IMR-90 (cell line): Measurements from ENCODE around the gene KLK11. TPM values are rescaled to one million over a fixed set of nuclear protein-coding genes. Genes with fewer than 3 reads are reported as not detected.

Source experiments
- ATAC-seq: fragments of 200-7000 bp; cut with Tn5 transposase; 2 replicates; pipeline ENCODE4 v1.9.1; 2020; ENCODE audit warnings: low read depth, mild to moderate bottlenecking, moderate library complexity
- BruUV-seq: library from RNA; stranded (reverse); fragments of 400-500 nt; replicated peaks from 2 replicates; lab custom pipeline; 2021; lab: Mats Ljungman, UMichigan
- CTCF ChIA-PET: fragments of 300-600 bp; formaldehyde crosslinking; extraction: SDS; loops from one replicate; lab custom pipeline; 2021; ENCODE audit warnings: antibody characterized with exemption; lab: Yijun Ruan, JAX
- POLR2A ChIA-PET: fragments of 300-600 bp; sonication (Branson Sonifier 250); formaldehyde crosslinking; loops from one replicate; lab custom pipeline; 2022; ENCODE audit warnings: antibody characterized with exemption; ENCODE audit not compliant: unreplicated experiment; lab: Charles Lee
- DNase-seq: peaks from one replicate; pipeline ENCODE4 v3.0.0; 2013
- H2AFZ ChIP-seq: replicated peaks from 2 replicates; pipeline ENCODE3; 2013; ENCODE audit warnings: low read length, mild to moderate bottlenecking; ENCODE audit not compliant: poor library complexity
- H2AK5ac ChIP-seq: 2 replicates; pipeline ENCODE4 v1.6.1; 2013; ENCODE audit warnings: low read depth, low read length, inconsistent platforms
- H2AK9ac ChIP-seq: replicated peaks from 2 replicates; pipeline ENCODE3; 2013; ENCODE audit warnings: mild to moderate bottlenecking, low read depth, low read length, moderate library complexity; ENCODE audit not compliant: poor library complexity
- H2BK120ac ChIP-seq: 2 replicates; pipeline ENCODE4 v1.6.1; 2013; ENCODE audit warnings: low read depth, low read length, inconsistent platforms
- H2BK15ac ChIP-seq: 3 replicates; pipeline ENCODE4 v1.6.1; 2013; ENCODE audit warnings: low read depth, low read length, inconsistent platforms
- H2BK20ac ChIP-seq: 2 replicates; pipeline ENCODE4 v1.6.1; 2013; ENCODE audit warnings: low read depth, mild to moderate bottlenecking, inconsistent platforms, low read length, moderate library complexity
- H2BK5ac ChIP-seq: 2 replicates; pipeline ENCODE4 v1.6.1; 2013; ENCODE audit warnings: mild to moderate bottlenecking, low read depth, low read length, inconsistent platforms; ENCODE audit not compliant: poor library complexity, severe bottlenecking
- H3K14ac ChIP-seq: replicated peaks from 2 replicates; pipeline ENCODE4 v1.6.1; 2013; ENCODE audit warnings: low read depth, low read length, inconsistent platforms
- H3K18ac ChIP-seq: 2 replicates; pipeline ENCODE4 v1.6.1; 2013; ENCODE audit warnings: low read depth, low read length, control low read depth
- H3K23ac ChIP-seq: 2 replicates; pipeline ENCODE4 v1.6.1; 2013; ENCODE audit warnings: low read depth, low read length, inconsistent platforms
- H3K27ac ChIP-seq: 2 replicates; pipeline ENCODE4 v1.5.1; 2013; ENCODE audit warnings: mild to moderate bottlenecking, control low read depth, low read length; ENCODE audit not compliant: insufficient read depth
- H3K27me3 ChIP-seq: 2 replicates; pipeline ENCODE4 v1.6.1; 2013; ENCODE audit warnings: low read length; ENCODE audit not compliant: control insufficient read depth, insufficient read depth
- H3K36me3 ChIP-seq: 2 replicates; pipeline ENCODE4 v1.6.1; 2013; ENCODE audit warnings: low read length, mixed read lengths; ENCODE audit not compliant: control insufficient read depth, insufficient read depth
- H3K4ac ChIP-seq: 2 replicates; pipeline ENCODE4 v1.6.1; 2013; ENCODE audit warnings: low read depth, low read length, inconsistent platforms
- H3K4me1 ChIP-seq: 2 replicates; pipeline ENCODE4 v1.6.1; 2013; ENCODE audit warnings: low read length, mixed read lengths; ENCODE audit not compliant: control insufficient read depth, insufficient read depth
- H3K4me2 ChIP-seq: 2 replicates; pipeline ENCODE4 v1.6.1; 2013; ENCODE audit warnings: low read depth, mild to moderate bottlenecking, control low read depth, low read length, moderate library complexity
- H3K4me3 ChIP-seq: 2 replicates; pipeline ENCODE4 v1.5.1; 2013; ENCODE audit warnings: low read depth, mild to moderate bottlenecking, control low read depth, low read length, moderate library complexity; ENCODE audit not compliant: insufficient read depth
- H3K56ac ChIP-seq: 2 replicates; pipeline ENCODE4 v1.6.1; 2013; ENCODE audit warnings: low read length, inconsistent platforms; ENCODE audit not compliant: insufficient read depth; ENCODE audit errors: extremely low read depth
- H3K79me1 ChIP-seq, 2 experiments: 2 replicates each; pipeline ENCODE4 v1.6.1; 2013; ENCODE audit warnings: low read length in 2 of 2, inconsistent platforms in 1 of 2, low read depth in 1 of 2
- H3K9ac ChIP-seq: 2 replicates; pipeline ENCODE4 v1.6.1; 2013; ENCODE audit warnings: low read depth, low read length, control low read depth
- H3K9me1 ChIP-seq: 2 replicates; pipeline ENCODE4 v1.6.1; 2013; ENCODE audit warnings: low read length, inconsistent platforms; ENCODE audit not compliant: insufficient read depth
- H3K9me3 ChIP-seq: 2 replicates; pipeline ENCODE4 v1.6.1; 2013; ENCODE audit warnings: low read length; ENCODE audit not compliant: control insufficient read depth, insufficient read depth
- H4K20me1 ChIP-seq: 2 replicates; pipeline ENCODE4 v1.6.1; 2013; ENCODE audit warnings: low read length, inconsistent platforms; ENCODE audit not compliant: insufficient read depth
- H4K5ac ChIP-seq: 2 replicates; pipeline ENCODE4 v1.6.1; 2013; ENCODE audit warnings: mild to moderate bottlenecking, low read depth, low read length, control low read depth
- H4K8ac ChIP-seq, 2 experiments: 2 replicates each; pipeline ENCODE4 v1.6.1; 2013; ENCODE audit warnings: low read depth in 2 of 2, low read length in 2 of 2, control low read depth in 1 of 2, inconsistent platforms in 1 of 2
- H4K91ac ChIP-seq: 2 replicates; pipeline ENCODE4 v1.6.1; 2013; ENCODE audit warnings: low read depth, low read length, inconsistent platforms; ENCODE audit not compliant: insufficient read depth
- CEBPB ChIP-seq: IDR thresholded peaks from 2 replicates; pipeline ENCODE4 v1.6.1; 2012; ENCODE audit warnings: low read depth, low read length, improper control_type of control experiment
- CHD1 ChIP-seq: IDR thresholded peaks from 2 replicates; pipeline ENCODE4 v1.6.1; 2012; ENCODE audit warnings: low read depth, low read length, improper control_type of control experiment
- CTCF ChIP-seq: conservative IDR thresholded peaks from 2 replicates; pipeline ENCODE4 v1.5.1; 2012; ENCODE audit warnings: mild to moderate bottlenecking, low read depth, low read length, improper control_type of control experiment
- ELK1 ChIP-seq: fragments of 150-350 bp; IDR thresholded peaks from 2 replicates; pipeline ENCODE4 v1.6.1; 2016; ENCODE audit warnings: low read depth, mild to moderate bottlenecking, low read length, moderate library complexity, borderline replicate concordance
- FOS ChIP-seq: fragments of 150-350 bp; IDR thresholded peaks from 2 replicates; pipeline ENCODE4 v1.6.1; 2016; ENCODE audit warnings: low read depth, low read length
- MAFK ChIP-seq: IDR thresholded peaks from 2 replicates; pipeline ENCODE4 v1.6.1; 2012; ENCODE audit warnings: low read depth, low read length, improper control_type of control experiment
- NFE2L2 ChIP-seq: fragments of 150-350 bp; IDR thresholded peaks from 2 replicates; pipeline ENCODE4 v1.6.1; 2016; ENCODE audit warnings: low read depth, mild to moderate bottlenecking, low read length
- RCOR1 ChIP-seq: IDR thresholded peaks from 2 replicates; pipeline ENCODE4 v1.6.1; 2012; ENCODE audit warnings: mild to moderate bottlenecking, low read length, improper control_type of control experiment; ENCODE audit not compliant: insufficient replicate concordance
- RFX5 ChIP-seq: IDR thresholded peaks from 2 replicates; pipeline ENCODE4 v1.8.0; 2012; ENCODE audit warnings: low read depth, mild to moderate bottlenecking, low read length, moderate library complexity
- SMC3 ChIP-seq: fragments of 150-350 bp; IDR thresholded peaks from 2 replicates; pipeline ENCODE4 v1.6.1; 2016; ENCODE audit warnings: low read depth, mild to moderate bottlenecking, antibody characterized with exemption, low read length, moderate library complexity
- WGBS, 2 experiments: methylation state at CpG; one replicate each; pipeline versions ENCODE4 v1.1.5 to v1.1.7; 2013; ENCODE audit warnings: missing lambda C conversion rate in 2 of 2; ENCODE audit not compliant: insufficient read length in 1 of 2; ENCODE audit errors: extremely low coverage in 2 of 2; 5-methylcytosine and 5-hydroxymethylcytosine counted together
- dilution Hi-C: fragments of 300-500 bp; cut with HindIII; formaldehyde crosslinking; loops from one replicate; pipeline ENCODE4 v1.14.3; 2018; ENCODE audit warnings: low sequenced_read_pairs; ENCODE audit not compliant: unreplicated experiment
- in situ Hi-C: fragments of 300-500 bp; cut with MboI; formaldehyde crosslinking; loops from 3 replicates; pipeline ENCODE4 v1.14.3; 2019; ENCODE audit warnings: low sequenced_read_pairs, inconsistent platforms, mixed read lengths
- intact Hi-C: fragments of 100-400 bp; cut with micrococcal nuclease; formaldehyde crosslinking; loops from 2 replicates; pipeline ENCODE4 v1.10.0; 2022
- polyA plus RNA-seq, 3 experiments: library from polyadenylated mRNA; depleted of rRNA; stranded (reverse); fragments of >200 nt; gene quantifications; 2 replicates each; pipeline ENCODE4 v1.2.3, GENCODE V29; 2012; ENCODE audit warnings: low replicate concordance in 1 of 3
- total RNA-seq: library from RNA; depleted of rRNA; stranded (reverse); fragments of >200 nt; gene quantifications from 2 replicates; pipeline ENCODE4 v1.2.3, GENCODE V29; 2012

Gene KLK11
- total and polyA plus RNA-seq, 2 of the 4 experiments (the other 2 are of a cell fraction): not detected

GRCh38 chr19:51023946-51024345 lies 2.5 kb downstream of the KLK11 start:
- H4K5ac ChIP-seq: no peak overlapping the region
- H3K56ac ChIP-seq: no peak overlapping the region
- H3K4me1 ChIP-seq: no peaks in the 10 kb centered on the region
- H3K9ac ChIP-seq: no peak overlapping the region
- no peak overlapping the region for H4K91ac ChIP-seq
- intact Hi-C loops: no loop called here
- H3K4me2 ChIP-seq: no peak overlapping the region
- peaks cover 11% of the 10 kb centered on the region for H3K27me3 ChIP-seq
- no peak overlapping the region for H2BK5ac ChIP-seq
- DNase-seq (no peak), ATAC-seq (no peak)
- in situ Hi-C loops: no loop called here
- H2BK20ac ChIP-seq: no peak overlapping the region
- 95% methylated on average over 4 of the region's 11 CpGs; no CpG with 5 or more reads in 1 of the 2 experiments for WGBS, 2 experiments
- no peak overlapping the region for H2AFZ ChIP-seq
- BruUV-seq: no TSS peak
- no peak overlapping the region for H3K27ac ChIP-seq
- TF ChIP-seq MAFK: no peak
- TF ChIP-seq RFX5: no peak
- no peak for TF ChIP-seq ELK1
- TF ChIP-seq CEBPB: no peak
- TF ChIP-seq RCOR1: no peak
- TF ChIP-seq CHD1: no peak
- TF ChIP-seq CTCF: no peak
- TF ChIP-seq SMC3: no peak
- TF ChIP-seq NFE2L2: no peak
- TF ChIP-seq FOS: no peak
- H3K79me1 ChIP-seq: no peaks in the 10 kb centered on the region
- CTCF ChIA-PET: no interaction called here
- no peak overlapping the region for H3K14ac ChIP-seq
- POLR2A ChIA-PET: no interaction called here
- H3K23ac ChIP-seq: no peak overlapping the region
- H2BK120ac ChIP-seq: no peak overlapping the region
- H3K4ac ChIP-seq: no peak overlapping the region
- H2AK5ac ChIP-seq: no peak overlapping the region
- H3K18ac ChIP-seq: no peak overlapping the region
- H3K36me3 ChIP-seq: no peaks in the 10 kb centered on the region
- H3K4me3 ChIP-seq: no peak overlapping the region
- no peaks in the 10 kb centered on the region for H3K9me1 ChIP-seq
- dilution Hi-C loops: no loop called here
- H2BK15ac ChIP-seq: no peak overlapping the region
- H2AK9ac ChIP-seq: no peak overlapping the region
- no peaks in the 10 kb centered on the region for H4K20me1 ChIP-seq
- H3K9me3 ChIP-seq: no peaks in the 10 kb centered on the region
- no peak overlapping the region for H4K8ac ChIP-seq
